HPDE6-E6E7 (cell line): ENCODE data around the gene FAM135A.
"Not testable (repeated sequence)": the region's sequence is repeated elsewhere in the genome, so short reads cannot be mapped to it uniquely, and the experiment has no call there.

Experiments used
- DNase-seq: peaks from one replicate; pipeline ENCODE4 v3.0.0; 2011; ENCODE audit warnings: missing footprints; ENCODE audit errors: extremely low spot score

FAM135A gene

GRCh38 chr6:70459699-70460098, 46.4 kb downstream of the FAM135A start:
- DNase-seq: not testable (repeated sequence)

- DNase-seq: no peak
Observed at GRCh38 chr6:70470016-70470415, 56.7 kb downstream of the FAM135A start.

DNA sequence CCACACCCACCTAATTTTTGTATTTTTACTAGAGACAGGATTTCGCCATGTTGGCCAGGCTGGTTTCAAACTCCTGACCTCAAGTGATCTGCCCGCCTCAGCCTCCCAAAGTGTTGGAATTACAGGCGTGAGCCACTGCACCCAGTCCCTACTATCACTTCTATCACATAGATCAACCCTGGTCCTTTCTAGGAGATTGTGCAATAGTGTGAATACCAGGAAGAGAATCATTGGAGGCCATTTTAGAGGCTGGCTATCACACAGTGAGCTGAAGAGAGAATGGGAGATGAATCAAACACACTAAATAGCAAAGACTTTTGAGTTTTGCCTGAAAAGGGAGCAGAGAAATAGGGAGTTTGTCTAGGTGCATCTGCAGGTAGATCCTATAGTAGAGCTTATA, 57.2 kb downstream of the FAM135A start:
- not testable (repeated sequence) for DNase-seq

GRCh38 chr6:70474751-70475150, 61.4 kb downstream of the FAM135A start:
- DNase-seq: no peak

GRCh38 chr6:70479236-70479635, 65.9 kb downstream of the FAM135A start:
- no peak for DNase-seq

DNA sequence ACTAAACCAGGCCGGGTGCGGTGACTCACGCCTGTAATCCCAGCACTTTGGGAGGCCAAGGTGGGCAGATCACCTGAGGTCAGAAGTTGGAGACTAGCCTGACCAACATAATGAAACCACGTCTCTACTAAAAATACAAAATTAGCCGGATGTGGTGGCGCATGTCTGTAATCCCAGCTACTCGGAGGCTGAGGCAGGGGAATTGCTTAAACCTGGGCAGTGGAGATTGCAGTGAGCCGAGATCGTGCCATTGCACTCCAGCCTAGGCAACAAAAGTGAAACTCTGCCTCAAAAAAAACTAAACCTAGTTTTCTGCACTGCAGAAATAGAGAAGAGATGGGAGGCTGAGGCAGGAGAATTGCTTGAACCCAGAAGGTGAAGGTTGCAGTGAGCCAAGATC, 73.3 kb downstream of the FAM135A start:
- DNase-seq: not testable (repeated sequence)

DNA sequence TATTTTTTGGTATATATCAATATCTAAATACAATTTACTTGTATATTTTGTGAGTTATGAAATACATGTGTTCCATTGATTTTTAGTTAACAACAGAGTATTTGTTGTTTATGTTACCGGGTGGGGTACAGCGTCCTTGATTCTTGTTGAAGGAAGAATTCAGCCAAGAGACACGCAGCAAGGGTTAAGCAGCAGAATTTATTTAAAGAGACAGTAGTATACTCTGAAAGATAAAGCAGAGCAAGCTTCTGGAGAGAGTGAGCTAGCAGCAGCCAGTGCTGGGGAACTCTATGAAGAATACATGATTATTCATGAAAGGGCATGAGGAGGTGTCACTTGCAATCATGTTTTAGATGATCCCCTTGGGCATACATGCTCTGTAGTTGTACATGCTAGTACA, 76.1 kb downstream of the FAM135A start:
- DNase-seq: no peak

GRCh38 chr6:70494833-70495232, 81.5 kb downstream of the FAM135A start:
- no peak for DNase-seq

DNA sequence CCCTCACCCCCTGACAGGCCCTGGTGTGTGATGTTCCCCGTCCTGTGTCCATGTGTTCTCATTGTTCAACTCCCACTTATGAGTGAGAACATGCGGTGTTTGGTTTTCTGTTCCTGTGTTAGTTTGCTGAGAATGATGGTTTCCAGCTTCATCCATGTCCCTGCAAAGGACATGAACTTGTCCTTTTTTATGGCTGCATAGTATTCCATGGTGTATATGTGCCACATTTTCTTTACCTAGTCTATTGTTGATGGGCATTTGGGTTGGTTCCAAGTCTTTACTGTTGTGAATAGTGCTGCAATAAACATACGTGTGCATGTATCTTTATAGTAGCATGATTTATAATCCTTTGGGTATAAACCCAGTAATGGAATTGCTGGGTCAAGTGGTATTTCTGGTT, 82.5 kb downstream of the FAM135A start:
- not testable (repeated sequence) for DNase-seq

- no peak for DNase-seq
Observed at GRCh38 chr6:70502484-70502883, 89.2 kb downstream of the FAM135A start.

DNA sequence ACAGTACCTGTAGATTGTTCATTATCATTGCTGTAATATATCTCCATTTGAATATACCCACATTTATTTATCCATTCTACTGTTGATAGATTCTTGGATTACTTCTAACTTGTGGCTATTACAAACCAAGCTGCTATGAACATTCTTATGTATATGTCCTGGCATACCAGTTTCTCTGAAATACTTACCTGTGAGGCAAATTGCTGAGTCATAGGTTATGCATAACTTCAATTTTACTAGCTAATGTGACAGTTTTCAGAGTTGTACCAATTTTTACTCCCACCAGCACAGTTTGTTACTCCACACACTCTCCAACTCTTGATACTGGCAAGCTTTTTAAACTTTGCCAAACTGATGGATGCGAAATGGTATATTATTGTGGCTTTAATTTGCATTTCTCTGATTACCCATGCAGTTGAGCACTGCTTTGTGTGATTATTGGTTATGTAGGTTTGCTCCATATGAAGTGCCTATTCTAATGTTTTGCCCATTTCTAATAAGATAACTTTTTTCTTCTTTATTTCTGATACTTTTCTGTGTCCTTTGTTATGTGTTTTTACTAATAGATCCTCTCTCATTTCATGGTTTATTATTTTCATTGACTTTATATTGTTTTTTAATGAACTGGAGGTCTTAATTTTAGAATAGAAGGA, 90.6 kb downstream of the FAM135A start:
- DNase-seq: no peak

GRCh38 chr6:70506321-70506720, 93.0 kb downstream of the FAM135A start:
- DNase-seq: no peak

DNA sequence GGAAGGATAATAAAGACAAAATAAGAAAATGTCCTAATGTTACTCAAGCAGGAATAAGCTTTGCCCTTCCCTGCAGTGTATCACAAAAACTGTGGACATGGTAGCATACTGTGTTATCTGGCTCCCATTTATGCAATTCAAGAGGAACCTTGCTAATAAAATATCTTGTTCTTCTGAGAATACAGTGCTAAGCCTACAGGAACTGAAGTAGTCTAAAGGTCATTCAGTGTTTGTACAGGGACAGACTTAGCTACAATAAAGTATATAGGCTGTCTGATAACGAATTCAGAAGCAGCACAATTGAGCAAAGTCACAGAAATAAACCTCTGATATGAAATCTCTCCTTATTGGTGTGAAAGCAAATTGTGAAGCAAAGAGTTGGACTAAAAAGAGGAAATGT, 93.9 kb downstream of the FAM135A start:
- DNase-seq: no peak

GRCh38 chr6:70508953-70509352, 95.6 kb downstream of the FAM135A start:
- DNase-seq: no peak

DNA sequence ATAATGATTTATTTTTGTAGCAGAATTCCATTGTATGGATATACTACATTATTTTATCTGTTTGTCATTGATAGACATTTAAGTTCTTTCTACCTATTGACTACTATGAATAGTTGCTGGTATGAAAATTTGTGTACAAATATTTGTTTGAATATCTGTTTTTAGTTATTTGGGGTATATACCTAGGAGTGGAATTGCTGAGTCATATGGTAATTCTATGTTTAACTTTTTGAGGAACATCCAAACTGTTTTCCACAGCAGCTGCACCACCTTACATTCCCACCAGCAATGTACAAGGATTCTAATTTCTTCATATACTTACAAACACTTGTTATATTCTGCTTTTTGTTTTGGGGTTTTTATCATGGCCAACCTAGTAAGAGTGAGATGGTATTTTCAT, 97.3 kb downstream of the FAM135A start:
- DNase-seq: no peak

GRCh38 chr6:70518723-70519122, 105.4 kb downstream of the FAM135A start:
- DNase-seq: no peak

- no peak for DNase-seq
Observed at GRCh38 chr6:70520575-70520974, 107.3 kb downstream of the FAM135A start.

GRCh38 chr6:70524721-70525286, 111.5 kb downstream of the FAM135A start:
- DNase-seq: no peak

- no peak for DNase-seq
Observed at GRCh38 chr6:70527071-70527737, 113.9 kb downstream of the FAM135A start.

- no peak for DNase-seq
Observed at GRCh38 chr6:70530023-70530422, 116.7 kb downstream of the FAM135A start.

- DNase-seq: no peak
Observed at GRCh38 chr6:70531133-70531532, 117.8 kb downstream of the FAM135A start.

DNA sequence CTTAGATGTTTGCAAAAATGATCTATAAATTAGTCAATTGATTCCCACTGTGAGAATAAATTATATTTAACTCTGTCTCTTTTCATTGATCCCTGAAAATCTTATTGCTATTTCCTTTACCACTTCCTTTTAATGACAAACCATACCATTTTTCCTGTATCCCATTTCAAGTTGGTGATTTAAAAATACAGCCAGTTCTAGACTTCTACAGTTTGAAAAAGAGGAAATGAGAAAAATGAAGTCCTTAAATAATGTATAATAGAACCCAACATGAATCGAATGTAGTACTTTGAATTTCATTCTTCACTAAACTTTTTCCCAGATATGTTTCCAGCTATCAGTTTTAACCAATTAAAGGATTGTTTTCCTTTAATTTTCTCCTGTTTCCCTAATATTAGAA, 124.0 kb downstream of the FAM135A start:
- no peak for DNase-seq

- no peak for DNase-seq
Observed at GRCh38 chr6:70538376-70538775, 125.1 kb downstream of the FAM135A start.
